Chondrocyte (in vitro differentiated cells): ENCODE results near the gene HPN. TPM values are rescaled to one million over a fixed set of nuclear protein-coding genes. Genes with fewer than 3 reads are reported as not detected.

Experiments used
- DNase-seq: peaks from one replicate; pipeline ENCODE4 v3.0.0; 2021; ENCODE audit warnings: mixed read lengths, low spot score
- H3K27ac Mint-ChIP-seq: one replicate; pipeline ENCODE4 v1.8.0; 2021; ENCODE audit warnings: mild to moderate bottlenecking, moderate library complexity, mixed read lengths; ENCODE audit not compliant: unreplicated experiment
- H3K27me3 Mint-ChIP-seq: 2 replicates; pipeline ENCODE4 v1.8.0; 2021; ENCODE audit warnings: low read depth, mixed read lengths
- H3K36me3 Mint-ChIP-seq: 2 replicates; pipeline ENCODE4 v1.8.0; 2021; ENCODE audit warnings: low read depth, mixed read lengths
- H3K4me1 Mint-ChIP-seq: 2 replicates; pipeline ENCODE4 v1.8.0; 2021; ENCODE audit warnings: low read depth, mild to moderate bottlenecking, mixed read lengths
- H3K4me3 Mint-ChIP-seq: one replicate; pipeline ENCODE4 v1.8.0; 2021; ENCODE audit warnings: mild to moderate bottlenecking, moderate library complexity, mixed read lengths; ENCODE audit not compliant: unreplicated experiment
- H3K9me3 Mint-ChIP-seq: 2 replicates; pipeline ENCODE4 v1.8.0; 2021; ENCODE audit warnings: low read depth, mixed read lengths
- total RNA-seq: library from RNA; stranded (reverse); gene quantifications from 3 replicates; pipeline ENCODE4 v1.2.1, GENCODE V29; 2021
- TF ChIP-seq, protein P1 (sequence below): fragments of 200-600 bp; sonication (generic); IDR thresholded peaks from 2 replicates; pipeline ENCODE4 v1.5.0; 2021; ENCODE audit warnings: antibody characterized with exemption, mild to moderate bottlenecking, moderate library complexity

HPN gene
- total RNA-seq, 1 donor from 2014 or later: not detected

DNA sequence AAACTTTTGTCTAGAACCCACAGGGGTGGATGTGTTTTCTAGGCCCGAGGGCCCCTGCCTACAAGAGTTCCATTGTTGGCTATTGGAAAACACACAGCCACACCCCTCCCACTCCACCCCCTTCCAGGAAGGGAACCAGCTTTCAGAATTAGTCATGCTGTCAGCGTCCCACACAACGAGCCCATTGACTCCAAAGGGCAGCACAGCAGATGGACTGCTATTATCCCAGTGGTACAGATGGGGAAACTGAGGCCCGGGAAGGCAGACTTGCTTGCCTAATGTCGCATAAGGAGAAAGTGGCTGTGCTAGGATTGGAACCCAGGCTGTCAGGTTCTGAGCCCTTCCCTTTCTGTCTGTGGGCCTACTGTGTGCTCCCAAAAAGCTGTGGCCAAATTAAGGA lies 66.0 kb downstream of the HPN start:
- H3K4me3 Mint-ChIP-seq: no peak overlapping the region
- TF ChIP-seq, protein P1, sequence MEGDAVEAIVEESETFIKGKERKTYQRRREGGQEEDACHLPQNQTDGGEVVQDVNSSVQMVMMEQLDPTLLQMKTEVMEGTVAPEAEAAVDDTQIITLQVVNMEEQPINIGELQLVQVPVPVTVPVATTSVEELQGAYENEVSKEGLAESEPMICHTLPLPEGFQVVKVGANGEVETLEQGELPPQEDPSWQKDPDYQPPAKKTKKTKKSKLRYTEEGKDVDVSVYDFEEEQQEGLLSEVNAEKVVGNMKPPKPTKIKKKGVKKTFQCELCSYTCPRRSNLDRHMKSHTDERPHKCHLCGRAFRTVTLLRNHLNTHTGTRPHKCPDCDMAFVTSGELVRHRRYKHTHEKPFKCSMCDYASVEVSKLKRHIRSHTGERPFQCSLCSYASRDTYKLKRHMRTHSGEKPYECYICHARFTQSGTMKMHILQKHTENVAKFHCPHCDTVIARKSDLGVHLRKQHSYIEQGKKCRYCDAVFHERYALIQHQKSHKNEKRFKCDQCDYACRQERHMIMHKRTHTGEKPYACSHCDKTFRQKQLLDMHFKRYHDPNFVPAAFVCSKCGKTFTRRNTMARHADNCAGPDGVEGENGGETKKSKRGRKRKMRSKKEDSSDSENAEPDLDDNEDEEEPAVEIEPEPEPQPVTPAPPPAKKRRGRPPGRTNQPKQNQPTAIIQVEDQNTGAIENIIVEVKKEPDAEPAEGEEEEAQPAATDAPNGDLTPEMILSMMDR: no peak

DNA sequence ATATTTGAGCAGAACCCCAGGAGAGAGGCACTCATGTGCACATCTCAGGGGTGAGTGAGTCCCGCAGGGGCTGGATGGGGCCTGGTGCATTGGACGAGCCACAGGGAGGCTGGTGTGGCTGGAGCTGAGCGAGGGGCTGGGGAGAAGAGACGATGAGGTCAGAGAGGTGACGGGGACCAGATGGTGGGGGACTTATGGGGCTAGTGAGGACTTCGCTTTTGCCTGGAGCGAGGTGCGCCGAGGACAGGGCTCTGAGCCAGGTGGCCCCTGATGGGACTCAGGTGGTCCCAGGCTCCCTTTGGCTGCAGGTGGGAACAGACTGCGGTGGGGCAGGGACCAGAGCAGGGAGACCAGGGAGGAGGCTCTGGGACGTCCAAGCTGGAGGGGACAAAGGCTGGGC lies 67.2 kb downstream of the HPN start:
- DNase-seq: no peak
- H3K27ac Mint-ChIP-seq: no peak overlapping the region

More for the DNA sequence above, 66.0 kb downstream of the HPN start:
- no peak overlapping the region for H3K27ac Mint-ChIP-seq
- H3K9me3 Mint-ChIP-seq: no peaks in the 10 kb centered on the region
- H3K36me3 Mint-ChIP-seq: no peaks in the 10 kb centered on the region
- DNase-seq: no peak
- H3K4me1 Mint-ChIP-seq: no peaks in the 10 kb centered on the region
- H3K27me3 Mint-ChIP-seq: peaks cover 6% of the 10 kb centered on the region

DNA sequence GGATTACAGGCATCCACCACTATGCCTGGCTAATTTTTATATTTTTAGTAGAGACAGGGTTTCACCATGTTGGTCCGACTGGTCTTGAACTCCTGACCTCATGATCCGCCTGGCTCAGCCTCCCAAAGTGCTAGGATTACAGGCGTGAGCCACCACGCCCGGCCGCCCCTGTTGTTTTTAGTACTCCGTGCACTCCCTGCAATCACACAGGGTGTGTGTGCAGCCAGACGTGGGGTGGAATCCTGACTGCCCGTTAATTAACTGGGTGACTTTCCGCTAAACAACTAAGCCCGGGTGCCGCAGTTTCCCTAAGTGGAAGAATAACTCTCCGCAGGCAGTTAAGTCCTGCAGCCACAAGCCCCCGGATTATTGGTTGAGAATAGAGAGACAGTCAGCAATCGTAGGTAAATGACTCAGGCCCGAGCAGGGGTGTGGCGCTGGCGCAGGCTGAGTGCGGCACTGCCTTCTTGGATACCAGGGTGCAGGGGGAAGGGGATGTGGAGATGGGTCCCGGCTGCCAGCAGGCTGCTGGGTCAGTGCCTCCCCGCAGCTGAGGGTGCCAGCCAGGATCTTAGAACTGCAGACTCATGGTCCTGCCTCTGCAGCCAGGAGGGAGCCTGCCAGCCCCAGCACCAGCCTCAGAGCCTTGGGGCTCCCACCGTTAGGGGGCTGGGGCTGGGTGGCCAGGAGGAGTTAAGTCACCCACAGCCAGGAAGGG lies 68.0 kb downstream of the HPN start:
- TF ChIP-seq, protein P1: no peak
- Mint-ChIP-seq H3K27ac (no peak overlapping the region), H3K4me3 (no peak overlapping the region), H3K9me3 (no peaks in the 10 kb centered on the region), H3K27me3 (peaks cover 8% of the 10 kb centered on the region), H3K4me1 (peaks cover 2% of the 10 kb centered on the region), H3K36me3 (no peaks in the 10 kb centered on the region)
- no peak for DNase-seq

More for the DNA sequence above, 67.2 kb downstream of the HPN start:
- no peak overlapping the region for H3K4me3 Mint-ChIP-seq
- no peaks in the 10 kb centered on the region for H3K9me3 Mint-ChIP-seq
- no peaks in the 10 kb centered on the region for H3K36me3 Mint-ChIP-seq
- H3K27me3 Mint-ChIP-seq: peaks cover 6% of the 10 kb centered on the region
- TF ChIP-seq, protein P1: no peak
- H3K4me1 Mint-ChIP-seq: no peaks in the 10 kb centered on the region

DNA sequence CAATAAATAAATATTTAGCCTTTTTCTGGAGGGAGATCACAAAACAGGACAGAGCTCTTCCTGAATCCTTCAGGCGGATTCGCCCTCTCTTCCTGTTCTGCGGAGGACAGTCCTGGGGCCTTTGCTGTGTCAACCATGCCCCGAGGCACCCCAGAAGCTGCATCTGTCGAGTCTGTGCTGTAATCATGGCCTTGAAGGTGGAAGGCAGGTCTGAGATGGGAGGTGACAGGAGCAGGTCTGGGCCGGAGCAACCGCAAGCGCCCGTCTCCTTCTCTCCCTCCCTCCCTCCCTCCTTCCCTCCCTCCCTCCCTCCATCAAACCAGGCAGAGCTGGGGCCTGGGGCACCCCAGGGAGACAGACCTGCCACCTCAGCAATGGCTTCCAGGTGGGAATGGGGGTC lies 69.5 kb downstream of the HPN start:
- H3K4me1 Mint-ChIP-seq: peaks cover 8% of the 10 kb centered on the region
- TF ChIP-seq, protein P1: no peak
- DNase-seq: no peak
- H3K4me3 Mint-ChIP-seq: no peak overlapping the region
- no peak overlapping the region for H3K27ac Mint-ChIP-seq
- H3K27me3 Mint-ChIP-seq: peaks cover 15% of the 10 kb centered on the region
- no peaks in the 10 kb centered on the region for H3K36me3 Mint-ChIP-seq
- no peaks in the 10 kb centered on the region for H3K9me3 Mint-ChIP-seq

DNA sequence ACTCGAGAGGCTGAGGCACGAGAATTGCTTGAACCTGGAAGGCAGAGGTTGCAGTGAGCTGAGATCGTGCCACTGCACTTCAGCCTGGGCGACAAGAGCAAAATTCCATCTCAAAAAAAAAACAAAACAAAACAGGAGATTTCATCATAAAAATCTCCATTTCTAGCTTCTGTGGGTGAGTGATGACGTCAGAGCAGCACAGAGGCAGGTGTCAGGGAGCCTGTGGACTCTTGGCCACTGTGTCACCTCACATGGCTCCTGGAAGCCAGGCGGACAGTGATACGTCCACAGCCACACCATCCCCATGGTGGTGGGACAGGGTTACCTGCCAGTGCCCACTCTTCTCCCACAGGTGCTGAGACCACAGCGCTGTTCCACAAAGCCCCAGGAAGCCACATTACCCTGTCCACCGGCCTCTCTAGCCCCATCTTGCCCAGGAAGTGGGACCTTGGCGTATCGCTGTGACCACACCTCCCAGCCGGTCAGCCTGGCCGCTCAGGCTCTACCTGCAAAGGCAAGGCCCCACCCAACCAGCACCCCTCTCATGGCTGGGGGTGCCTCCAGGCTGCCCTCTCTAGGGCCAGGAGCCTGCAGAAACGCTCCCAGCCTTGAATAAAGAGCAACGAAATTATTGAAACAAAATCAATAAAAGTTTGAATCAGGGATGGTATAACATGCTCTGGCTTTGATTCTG lies 71.6 kb downstream of the HPN start:
- H3K36me3 Mint-ChIP-seq: no peaks in the 10 kb centered on the region
- TF ChIP-seq, protein P1: no peak
- H3K27me3 Mint-ChIP-seq: peaks cover 21% of the 10 kb centered on the region
- H3K27ac Mint-ChIP-seq: no peak overlapping the region
- H3K9me3 Mint-ChIP-seq: no peaks in the 10 kb centered on the region
- peaks cover 8% of the 10 kb centered on the region for H3K4me1 Mint-ChIP-seq
- DNase-seq: no peak
- H3K4me3 Mint-ChIP-seq: no peak overlapping the region
